GM06990 (cell line): Measurements from ENCODE around the gene C12orf57.

Experiments used
- DNase-seq: peaks from one replicate; pipeline ENCODE4 v3.0.0-alpha.2; 2011; ENCODE audit not compliant: insufficient read length; ENCODE audit errors: extremely low read depth
- H3K27me3 ChIP-seq: replicated peaks from 2 replicates; pipeline ENCODE4 v1.6.0; 2011; ENCODE audit warnings: low read length; ENCODE audit not compliant: control insufficient read depth, insufficient read depth
- H3K36me3 ChIP-seq: 2 replicates; pipeline ENCODE4 v1.5.1; 2011; ENCODE audit warnings: low read length; ENCODE audit not compliant: control insufficient read depth, insufficient read depth
- H3K4me3 ChIP-seq: replicated peaks from 2 replicates; pipeline ENCODE4 v1.5.1; 2011; ENCODE audit warnings: low read depth, mild to moderate bottlenecking, control low read depth, low read length
- CTCF ChIP-seq: IDR thresholded peaks from 2 replicates; pipeline ENCODE4 v1.5.1; 2011; ENCODE audit warnings: low read length, control low read depth, mild to moderate bottlenecking, inconsistent platforms; ENCODE audit not compliant: insufficient read depth, poor library complexity, severe bottlenecking

Gene C12orf57

GRCh38 chr12:6928703-6929407 is 15.0 kb upstream of the C12orf57 start:
- Histone ChIP-seq H3K36me3 (no peaks in the 10 kb centered on the region; the same call in none of the 2 replicates), H3K4me3 (peak overlapping the region; percentile 89), H3K27me3 (no peaks in the 10 kb centered on the region)
- TF ChIP-seq CTCF = no peak
- no peak for DNase-seq

- no peak for TF ChIP-seq CTCF
Observed at GRCh38 chr12:6929466-6930452, 14.1 kb upstream of the C12orf57 start.

GRCh38 chr12:6932766-6933165 is 11.1 kb upstream of the C12orf57 start:
- no peak overlapping the region for H3K4me3 ChIP-seq
- peaks cover 14% of the 10 kb centered on the region for H3K36me3 ChIP-seq
- no peak for TF ChIP-seq CTCF
- DNase-seq = no peak
- no peaks in the 10 kb centered on the region for H3K27me3 ChIP-seq

More at GRCh38 chr12:6929466-6930452, 14.1 kb upstream of the C12orf57 start:
- no peak for DNase-seq
- H3K27me3 ChIP-seq = no peaks in the 10 kb centered on the region
- H3K4me3 ChIP-seq = peak overlapping the region; percentile 89; the same call in 1 of the 2 replicates
- H3K36me3 ChIP-seq = peaks cover 5% of the 10 kb centered on the region

GRCh38 chr12:6934110-6934509 is 9.7 kb upstream of the C12orf57 start:
- no peak for TF ChIP-seq CTCF
- Histone ChIP-seq H3K4me3 (no peak overlapping the region), H3K36me3 (peaks cover 14% of the 10 kb centered on the region), H3K27me3 (no peaks in the 10 kb centered on the region)
- no peak for DNase-seq

GRCh38 chr12:6935371-6936193 is 8.2 kb upstream of the C12orf57 start:
- H3K4me3 ChIP-seq = peak overlapping the region; percentile 5
- peaks cover 14% of the 10 kb centered on the region for H3K36me3 ChIP-seq
- no peaks in the 10 kb centered on the region for H3K27me3 ChIP-seq
- DNase-seq = no peak
- TF ChIP-seq CTCF = no peak
